LHCN-M2 (cell line): ENCODE data around the gene GRHL1. TPM values are rescaled to one million over a fixed set of nuclear protein-coding genes. Genes with fewer than 3 reads are reported as not detected.

Experiments
- DNase-seq: peaks from one replicate; pipeline ENCODE4 v3.0.0-alpha.2; 2012; ENCODE audit warnings: low read depth
- total RNA-seq: library from RNA; depleted of rRNA; stranded (reverse); fragments of >200 nt; gene quantifications from 2 replicates; pipeline ENCODE4 v1.2.3, GENCODE V29; 2014

Gene GRHL1
- total RNA-seq, 1 experiment from 2014 or later, result 0.40 TPM

DNA sequence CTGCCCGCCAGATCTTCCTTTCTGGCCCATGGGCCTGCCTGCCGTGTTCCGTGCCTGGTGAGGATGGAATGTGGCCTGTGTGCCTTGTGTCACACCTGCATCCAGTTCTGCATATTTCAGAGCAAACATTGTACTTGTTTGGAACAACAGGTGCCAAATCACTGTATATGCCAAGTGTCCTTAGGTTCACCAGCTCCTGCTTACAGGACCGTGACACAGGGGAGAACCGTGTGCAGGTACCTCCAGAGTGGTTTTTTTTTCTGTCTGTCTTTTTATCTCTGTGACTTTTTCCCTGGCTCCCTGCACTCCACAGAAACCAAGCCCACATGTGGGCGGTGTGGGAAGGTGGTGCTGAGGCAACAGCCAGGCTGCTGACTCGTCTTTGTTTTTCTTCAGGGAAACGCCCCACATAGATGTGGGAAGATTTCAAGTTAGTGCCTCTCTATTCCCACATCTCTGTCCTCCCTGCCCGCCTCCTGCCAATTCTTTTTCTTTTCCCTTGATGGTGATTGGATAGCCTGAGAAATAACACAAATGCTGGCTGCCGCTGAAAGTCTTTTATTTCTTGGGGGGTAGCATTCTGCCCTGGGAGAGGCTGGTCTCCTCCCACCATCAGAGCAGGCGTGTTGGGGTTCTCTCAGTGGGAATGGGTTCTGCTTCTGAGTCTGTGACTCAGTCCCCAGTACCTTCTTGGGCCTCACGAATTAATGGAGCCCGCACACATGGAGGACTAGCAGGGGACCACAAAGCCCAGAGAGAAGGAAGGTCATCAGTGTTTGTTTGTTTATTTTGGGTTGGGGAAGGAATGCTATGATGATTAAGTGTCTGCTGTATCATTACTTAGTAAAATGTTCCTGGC is 21.4 kb downstream of the GRHL1 start:
- DNase-seq, result no peak

- no peak for DNase-seq
These were observed 22.2 kb downstream of the GRHL1 start for GRCh38 chr2:9973690-9974089.

DNA sequence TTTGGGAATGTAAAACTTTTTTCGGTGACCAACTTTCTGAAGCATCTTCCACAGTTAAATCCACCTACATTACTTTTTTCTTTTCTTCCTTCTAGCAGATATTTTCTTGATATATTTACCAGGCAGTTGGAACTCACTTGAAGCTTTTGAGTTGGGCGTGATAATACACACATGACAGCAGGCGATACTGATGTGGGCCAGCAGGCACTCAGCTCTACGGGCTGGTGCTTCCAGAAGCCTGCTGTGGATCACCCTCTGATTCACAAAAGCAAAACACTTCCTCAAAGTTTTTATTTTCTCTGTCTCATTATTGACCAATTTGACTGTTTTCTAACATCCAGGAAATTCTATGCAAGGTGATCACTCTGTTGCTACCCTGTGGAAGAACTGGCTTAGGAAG is 22.9 kb downstream of the GRHL1 start:
- no peak for DNase-seq

DNA sequence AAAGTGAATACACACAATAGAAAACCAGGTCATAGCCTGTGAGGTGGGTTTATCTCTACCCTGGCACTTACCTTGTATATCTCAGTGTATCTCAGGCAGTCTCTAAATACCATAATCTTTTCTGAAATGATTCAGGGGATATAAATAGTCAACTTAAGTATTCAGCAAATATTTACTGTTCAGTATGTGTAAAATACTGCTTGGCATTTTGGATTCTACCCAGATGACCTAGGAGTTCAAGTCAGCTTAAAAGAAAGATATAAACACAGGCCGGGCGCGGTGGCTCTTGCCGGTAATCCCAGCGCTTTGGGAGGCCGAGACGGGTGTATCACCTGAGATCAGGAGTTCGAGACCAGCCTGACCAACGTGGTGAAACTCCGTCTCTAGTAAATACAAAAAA is 23.8 kb downstream of the GRHL1 start:
- no peak for DNase-seq

DNA sequence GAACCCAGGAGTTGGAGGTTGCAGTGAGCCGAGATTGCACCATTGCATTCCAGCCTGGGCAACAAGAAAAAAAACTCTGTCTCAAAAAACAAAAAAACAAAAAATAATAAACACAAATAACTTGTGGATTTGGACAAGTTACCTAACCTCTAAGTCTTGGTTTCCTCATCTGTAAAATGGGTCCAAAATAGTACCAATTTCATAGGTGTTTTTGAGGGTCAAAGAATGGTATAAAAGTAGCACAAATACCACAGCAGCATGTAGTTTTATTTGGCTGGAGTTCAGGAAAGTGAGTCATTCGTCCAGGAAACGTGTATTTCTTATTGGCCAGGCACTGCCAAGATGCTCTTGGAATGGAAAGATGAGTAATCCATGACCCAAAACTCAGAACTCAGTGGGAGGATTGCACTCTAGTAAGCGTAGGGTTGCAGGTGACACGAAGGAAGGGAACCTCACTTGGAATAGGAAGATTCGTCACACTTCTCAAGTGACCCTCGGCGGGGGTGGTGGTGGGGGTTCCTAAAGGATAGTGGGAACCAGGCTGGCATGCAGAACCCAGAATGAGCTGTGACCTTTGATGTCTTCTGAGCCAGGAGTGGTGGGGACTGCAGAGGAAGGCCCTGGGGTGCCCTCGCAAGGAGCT is 24.4 kb downstream of the GRHL1 start:
- DNase-seq, result peak; percentile 95

DNA sequence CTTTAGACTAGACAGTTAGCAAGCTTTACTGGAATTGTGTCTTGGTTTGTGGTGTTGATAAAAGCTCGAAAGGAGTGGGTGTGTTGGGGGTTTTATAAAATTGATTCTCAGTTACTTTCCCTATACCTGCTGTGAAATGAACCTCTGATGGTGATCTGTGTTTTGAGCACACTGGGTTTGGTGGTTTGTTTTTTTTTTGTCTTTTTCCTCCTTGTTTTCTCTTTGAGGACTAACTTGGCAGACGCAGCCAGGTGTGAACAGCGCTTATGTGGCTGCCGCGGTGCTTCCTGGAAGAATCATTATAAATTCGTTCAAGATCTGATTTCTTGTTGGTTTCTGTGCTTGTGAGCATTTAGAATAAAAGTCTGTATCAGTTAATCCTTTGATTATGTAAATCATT is 28.5 kb downstream of the GRHL1 start:
- DNase-seq, result no peak

DNA sequence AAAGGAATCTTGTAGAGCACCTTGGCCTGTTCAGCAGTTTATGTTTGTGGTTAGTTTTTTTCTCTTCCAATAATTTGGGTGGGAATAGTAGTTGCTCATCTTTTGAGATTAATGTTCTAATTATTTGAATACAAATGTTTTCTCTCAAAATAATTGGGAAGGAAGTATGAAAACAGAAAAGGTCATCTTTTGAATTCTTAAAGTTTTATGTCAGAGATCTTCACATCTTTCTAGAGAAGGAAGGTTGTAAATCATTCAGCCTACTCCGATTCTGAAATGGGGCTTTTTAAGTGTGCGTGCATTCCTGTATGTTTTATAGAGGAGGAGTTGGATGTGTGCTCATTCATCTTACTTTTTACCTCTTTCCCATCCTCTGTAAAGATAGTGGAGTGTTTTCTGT is 29.0 kb downstream of the GRHL1 start:
- DNase-seq, result no peak

DNA sequence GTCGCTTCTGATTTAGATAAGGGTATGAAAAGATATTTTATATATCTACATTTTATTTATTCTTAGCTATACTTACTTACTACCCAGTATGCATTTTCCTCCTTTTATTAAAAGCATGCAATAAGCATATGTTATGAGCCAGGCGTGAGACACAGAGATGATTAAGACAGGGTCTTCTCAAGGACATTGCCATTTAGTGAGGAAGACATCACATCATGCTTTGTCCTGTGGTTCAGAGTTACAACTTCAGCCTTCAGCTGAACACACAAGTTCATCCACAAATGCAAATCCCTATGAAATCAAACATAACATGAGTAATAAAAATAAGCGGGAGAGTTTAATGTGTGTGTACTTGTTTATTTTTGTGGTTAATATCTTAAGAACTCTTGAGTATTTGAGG is 30.2 kb downstream of the GRHL1 start:
- no peak for DNase-seq

DNA sequence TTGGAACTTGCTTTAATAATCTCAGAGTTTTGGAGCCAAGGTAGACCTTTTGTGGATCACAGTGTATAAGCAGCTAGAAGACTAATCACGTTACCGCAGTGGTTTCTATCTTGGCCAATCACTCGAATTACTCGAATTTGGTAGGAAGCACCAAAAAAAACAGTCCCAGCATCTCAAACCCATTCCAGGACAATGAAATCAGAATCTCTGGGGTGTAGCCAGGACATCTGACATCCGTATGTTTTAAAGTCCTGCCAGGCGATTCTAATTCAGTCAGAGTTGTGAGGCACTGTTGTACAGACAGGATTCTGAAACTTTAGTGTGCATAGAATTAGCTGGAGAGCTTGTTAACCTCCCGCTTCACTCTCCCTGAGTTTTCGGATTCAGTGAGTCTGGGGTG is 30.8 kb downstream of the GRHL1 start:
- peak; percentile 63 for DNase-seq

- no peak for DNase-seq
These were observed 31.4 kb downstream of the GRHL1 start for GRCh38 chr2:9982891-9983290.

GRCh38 chr2:9983401-9984216 is 32.1 kb downstream of the GRHL1 start:
- DNase-seq, result no peak

GRCh38 chr2:9984217-9984739 is 32.8 kb downstream of the GRHL1 start:
- peak; percentile 49 for DNase-seq

- peak; percentile 38 for DNase-seq
These were observed 33.5 kb downstream of the GRHL1 start for GRCh38 chr2:9984871-9985480.

GRCh38 chr2:9985531-9986328 is 34.2 kb downstream of the GRHL1 start:
- DNase-seq, result no peak

- DNase-seq, result no peak
These were observed 36.8 kb downstream of the GRHL1 start for GRCh38 chr2:9988320-9988719.

DNA sequence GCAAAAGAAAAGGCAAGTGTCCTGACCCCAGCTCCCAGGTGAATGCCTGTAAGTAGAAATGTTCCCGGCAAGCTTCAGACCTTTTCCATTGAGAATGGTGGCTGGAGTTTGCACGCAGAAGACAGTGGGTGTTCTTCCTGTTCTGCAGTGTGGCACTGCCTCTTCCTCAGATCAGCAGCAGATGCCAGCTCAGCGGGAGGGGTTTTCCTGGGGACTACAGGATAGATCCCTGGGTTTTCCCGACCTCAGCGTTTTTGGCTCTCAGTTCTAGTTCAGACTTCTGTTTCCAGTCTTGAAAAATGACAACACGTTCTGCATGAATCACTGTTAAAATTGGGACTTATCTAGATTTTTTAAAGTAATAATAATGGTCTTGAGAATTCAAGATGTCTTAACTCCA is 39.2 kb downstream of the GRHL1 start:
- no peak for DNase-seq

- DNase-seq, result no peak
These were observed 39.7 kb downstream of the GRHL1 start for GRCh38 chr2:9991221-9991620.

- DNase-seq, result peak; percentile 58
These were observed 40.4 kb downstream of the GRHL1 start for GRCh38 chr2:9991829-9992273.

DNA sequence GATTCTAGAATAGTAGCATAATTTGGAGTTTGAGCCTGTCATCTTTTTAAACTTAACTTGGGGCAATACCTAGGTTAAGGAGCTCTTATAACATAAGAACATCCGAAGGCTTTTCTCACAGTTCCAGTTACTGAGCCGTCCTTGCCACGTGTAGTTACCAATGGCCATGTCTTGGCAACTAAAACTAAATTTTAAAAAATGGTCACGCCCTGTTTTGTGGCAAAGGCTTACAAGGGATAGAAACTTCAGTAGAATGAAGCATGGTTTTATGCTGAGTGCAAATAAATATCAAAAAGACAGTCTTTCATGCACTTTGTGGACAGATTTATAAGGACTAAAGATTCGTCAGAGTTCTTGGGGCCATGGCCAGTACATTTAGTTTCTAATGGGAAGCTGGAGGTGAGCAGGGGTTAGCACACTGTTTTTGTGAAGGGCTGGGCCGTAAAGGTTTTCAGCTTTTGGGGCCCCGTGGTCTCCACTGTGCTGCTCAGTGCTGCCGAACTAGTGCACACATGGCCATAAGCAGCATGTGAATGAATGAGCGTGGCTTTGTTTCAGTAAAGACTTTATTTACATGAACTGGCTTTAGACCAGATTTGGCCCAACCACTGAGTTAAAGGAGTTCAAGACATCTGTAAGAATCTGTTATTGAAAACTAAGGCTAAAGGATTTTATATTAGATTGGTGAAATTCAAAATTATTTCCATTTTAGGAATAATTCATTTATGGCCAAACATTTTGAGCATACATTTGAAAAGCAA is 41.1 kb downstream of the GRHL1 start:
- DNase-seq, result no peak
